GM19455 (cell line): ENCODE results near the gene NELL1.

Source experiments
- ATAC-seq: cut with Tn5 transposase; IDR thresholded peaks from one replicate; pipeline ENCODE4 v1.9.1; 2021; ENCODE audit not compliant: unreplicated experiment

NELL1 gene

DNA sequence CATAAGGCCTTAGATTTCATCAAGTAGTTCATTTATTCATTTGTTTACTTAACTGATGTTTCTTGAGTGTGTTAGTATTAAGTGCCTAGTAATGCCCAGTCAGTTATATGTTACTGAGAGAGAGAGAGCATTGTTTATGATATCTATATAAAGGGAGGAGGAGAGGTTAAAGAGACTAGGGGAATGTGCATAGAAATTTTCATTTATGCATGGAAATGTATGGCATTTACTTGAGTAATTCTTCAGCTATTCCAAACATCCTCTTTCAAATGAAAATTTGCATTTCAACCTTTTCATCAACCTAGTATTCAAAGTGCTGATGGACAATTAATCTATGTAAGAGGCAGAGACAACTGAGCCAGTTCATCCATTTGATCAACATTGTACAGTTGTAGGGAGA, 199.7 kb downstream of the NELL1 start:
- no peak for ATAC-seq

DNA sequence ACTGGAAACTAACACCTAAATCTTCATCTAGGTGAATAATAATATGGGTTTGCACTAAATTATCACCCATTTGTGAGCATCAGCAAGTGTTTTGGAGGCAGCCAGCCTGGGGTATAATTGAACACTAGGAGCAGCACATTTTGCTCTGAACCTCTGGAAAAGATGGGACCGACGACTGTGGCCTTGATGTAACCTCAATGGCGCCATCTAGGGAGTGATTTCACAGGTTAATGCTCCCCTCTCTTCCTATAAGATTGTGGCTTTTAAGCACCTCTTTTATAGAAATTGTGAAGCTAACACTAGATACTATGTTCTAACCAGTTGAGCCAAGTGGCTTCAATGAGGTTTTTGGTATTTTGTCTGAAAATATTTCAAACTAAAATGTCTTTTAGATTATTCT, 203.7 kb downstream of the NELL1 start:
- ATAC-seq: no peak

DNA sequence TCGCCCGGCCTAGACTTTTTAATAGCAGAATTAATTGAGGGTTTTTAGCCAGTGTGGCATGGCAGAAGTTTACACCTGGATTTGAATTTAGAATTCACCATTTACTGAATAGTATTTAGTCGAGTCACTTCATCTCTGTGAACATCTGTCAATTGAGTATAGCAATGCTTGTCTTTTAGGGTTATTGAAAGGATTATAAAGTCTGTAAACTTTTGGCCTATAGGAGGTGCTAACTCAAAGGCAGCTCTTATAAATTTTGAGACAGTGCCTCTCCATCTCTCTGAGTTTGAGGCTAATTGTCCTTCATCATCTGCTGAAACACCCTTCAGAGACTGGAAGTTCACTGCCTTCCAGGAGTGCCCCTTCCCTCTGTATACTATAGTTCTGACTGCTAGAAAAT, 205.0 kb downstream of the NELL1 start:
- ATAC-seq: no peak

DNA sequence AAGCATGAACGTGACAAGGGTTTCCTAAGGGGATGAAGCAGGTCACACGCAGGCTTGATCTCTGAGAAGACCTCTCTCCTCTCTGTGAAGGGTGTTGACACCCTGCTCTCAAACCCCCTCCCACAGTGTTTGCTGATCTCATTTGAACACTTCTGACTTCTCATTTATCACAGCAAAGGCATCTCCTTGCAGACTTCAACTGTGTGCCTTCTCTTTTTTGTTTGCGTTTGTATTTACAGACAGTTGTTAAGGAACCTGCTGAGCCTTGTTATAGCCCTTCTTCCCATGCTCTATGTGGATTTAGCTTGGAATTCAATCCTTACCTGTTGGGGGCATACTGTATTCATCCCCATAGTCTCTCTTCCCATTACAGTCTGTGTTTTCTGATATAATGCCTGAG, 206.5 kb downstream of the NELL1 start:
- no peak for ATAC-seq

DNA sequence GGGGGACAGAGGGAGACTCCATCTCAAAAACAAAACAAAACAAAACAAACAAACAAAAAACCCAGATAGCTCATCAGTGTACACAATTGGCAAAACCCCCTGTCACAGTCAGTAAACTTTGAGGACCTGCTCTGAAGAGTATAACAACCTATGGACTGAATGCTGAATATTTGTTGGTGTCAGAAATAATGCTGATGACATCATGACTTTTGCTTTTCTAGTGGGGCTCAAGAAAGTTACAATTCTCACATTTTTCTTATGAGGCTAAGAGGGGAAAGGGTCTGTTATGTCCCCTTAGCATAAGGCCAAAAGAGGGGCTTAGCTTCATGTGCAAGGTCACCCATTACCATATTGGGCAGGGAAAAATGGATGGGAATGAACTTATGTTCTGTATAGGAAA, 207.4 kb downstream of the NELL1 start:
- no peak for ATAC-seq

DNA sequence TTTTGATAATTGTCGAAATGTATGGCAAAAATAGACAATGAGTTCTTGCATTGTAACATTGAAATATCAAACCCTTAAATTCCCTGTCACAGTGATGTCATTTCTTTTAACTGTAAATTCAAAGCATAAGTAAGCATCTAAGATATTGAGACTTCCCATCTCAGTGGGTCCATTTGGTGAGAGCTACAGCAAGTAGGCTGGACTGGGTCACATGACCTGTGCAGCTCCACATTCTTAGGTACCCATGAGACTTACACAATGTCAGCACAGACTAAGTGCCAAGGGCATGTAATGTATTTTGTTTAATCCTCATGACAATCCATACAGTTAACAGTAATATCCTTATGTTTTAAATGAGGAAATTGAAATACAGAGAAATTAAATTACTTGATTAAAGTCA, 210.7 kb downstream of the NELL1 start:
- ATAC-seq: no peak

DNA sequence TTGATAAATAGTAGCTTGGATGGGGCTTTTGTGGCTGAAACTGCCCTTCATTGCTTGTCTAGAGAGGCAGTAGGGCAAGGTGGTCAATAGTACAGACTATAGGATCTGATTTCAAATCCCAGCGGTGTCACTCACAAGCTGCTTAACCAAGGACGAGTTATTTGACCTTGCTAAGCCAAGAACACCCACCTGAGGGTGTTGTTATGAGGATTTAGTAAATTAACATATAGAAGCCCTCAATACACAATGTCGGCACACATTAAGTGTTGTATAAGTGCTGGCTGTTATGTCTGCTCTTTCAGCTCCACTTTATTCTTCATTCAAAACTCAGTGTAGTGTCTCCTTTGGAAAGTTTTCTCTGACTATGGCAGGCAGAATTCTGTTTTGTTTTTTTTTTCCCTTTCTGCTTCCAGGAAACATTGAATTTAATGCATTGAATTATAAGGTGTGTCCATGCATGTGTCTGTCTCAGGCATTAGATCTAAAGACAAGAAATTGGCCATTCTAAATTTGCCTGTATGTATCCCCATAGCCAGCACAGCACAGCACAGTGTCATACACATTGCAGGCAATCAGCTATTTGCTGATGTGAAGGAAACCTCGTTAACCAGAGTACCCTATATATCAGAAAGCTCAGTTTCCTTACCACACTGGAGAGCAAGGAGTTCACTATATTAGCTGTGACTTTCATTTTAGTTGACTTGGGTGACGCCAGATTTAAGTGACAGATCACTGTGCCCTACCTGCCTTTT, 212.1 kb downstream of the NELL1 start:
- ATAC-seq: no peak

DNA sequence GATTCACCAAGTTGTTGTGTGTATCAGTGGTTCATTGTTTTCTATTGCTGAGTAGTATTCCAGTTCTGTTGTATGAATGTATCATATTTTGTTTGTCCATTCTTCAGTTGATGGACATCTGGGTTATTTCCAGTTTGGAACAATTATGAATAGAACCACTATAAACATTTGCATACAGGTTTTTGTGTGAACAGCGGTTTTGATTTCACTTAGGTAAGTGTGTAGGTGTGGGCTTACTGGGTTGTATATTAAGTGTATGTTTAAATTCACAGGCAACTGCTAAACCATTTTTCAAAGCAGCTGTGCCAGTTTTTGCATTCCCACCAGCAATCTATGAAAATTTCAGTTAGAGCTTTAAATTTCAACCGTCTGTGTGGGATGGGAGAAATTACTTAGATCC, 217.8 kb downstream of the NELL1 start:
- ATAC-seq: no peak

DNA sequence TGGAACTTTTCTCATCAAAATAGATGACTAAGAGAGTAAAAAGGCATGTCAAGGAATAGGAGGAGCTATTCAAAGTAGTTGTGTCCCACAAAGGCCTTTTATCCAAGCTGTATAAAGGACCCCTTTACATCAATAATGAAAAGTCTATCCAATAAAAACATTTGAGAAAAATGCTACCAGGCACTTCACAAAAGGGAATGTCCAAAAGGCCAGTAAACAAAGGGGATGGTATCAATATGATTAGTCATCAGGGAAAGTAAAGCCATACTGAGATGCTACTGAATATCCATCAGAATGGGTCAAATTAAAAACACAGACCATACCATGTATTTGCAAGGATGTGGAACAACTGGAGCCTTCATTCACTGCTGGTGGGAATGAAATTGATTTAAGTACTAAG, 224.9 kb downstream of the NELL1 start:
- ATAC-seq: no peak

DNA sequence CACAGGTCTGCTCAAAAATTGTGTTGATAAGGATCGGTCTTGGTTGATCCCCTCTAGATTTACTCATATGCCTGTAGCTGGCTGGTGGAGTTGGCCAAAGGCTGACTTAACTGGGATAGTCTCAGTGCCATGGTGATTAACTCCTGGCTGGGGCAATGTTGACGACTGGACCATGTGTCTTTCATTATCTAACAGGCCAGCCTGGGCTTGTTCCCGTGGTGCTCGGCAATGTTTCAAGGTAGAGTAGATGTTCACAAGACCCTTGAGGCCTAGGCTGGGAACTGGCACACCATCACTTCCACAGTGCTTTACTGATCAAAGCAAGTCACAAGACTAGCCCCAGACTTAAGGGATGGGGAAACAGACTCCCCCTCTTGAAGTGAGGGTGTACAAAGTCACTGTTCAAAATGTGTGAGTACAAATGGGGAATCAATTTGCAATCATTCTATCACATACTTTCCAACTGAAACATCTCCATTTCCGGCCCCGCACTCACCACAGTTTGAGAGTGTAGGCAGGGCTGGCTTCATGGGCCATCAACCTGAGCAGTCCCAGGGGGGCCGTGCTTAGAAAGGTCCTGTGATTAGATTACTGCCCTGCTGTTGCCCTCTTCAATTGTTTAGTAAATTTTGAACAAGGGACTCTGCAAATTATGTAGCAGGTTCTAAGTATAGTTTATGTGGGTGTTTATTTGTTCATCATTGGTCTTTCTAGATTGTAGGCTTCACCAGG, 240.8 kb downstream of the NELL1 start:
- ATAC-seq: no peak

DNA sequence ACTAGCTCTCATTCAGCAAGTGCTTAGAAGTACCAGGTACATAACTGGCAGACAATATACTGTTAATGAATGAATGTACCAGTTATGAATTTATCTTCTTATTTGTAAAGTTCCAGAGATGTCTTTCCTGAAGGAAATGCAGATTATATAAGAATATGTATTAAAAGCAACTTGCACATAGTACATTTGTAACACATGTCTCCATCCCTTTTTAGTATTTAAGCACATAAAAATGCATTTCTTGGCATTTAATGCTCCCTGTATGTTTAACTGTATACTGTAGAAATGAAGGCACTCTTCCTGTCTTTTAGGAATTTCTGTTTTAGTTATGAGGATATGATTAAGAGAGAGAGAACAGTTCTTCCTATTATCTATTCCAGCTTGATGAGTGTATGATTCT, 241.3 kb downstream of the NELL1 start:
- no peak for ATAC-seq

DNA sequence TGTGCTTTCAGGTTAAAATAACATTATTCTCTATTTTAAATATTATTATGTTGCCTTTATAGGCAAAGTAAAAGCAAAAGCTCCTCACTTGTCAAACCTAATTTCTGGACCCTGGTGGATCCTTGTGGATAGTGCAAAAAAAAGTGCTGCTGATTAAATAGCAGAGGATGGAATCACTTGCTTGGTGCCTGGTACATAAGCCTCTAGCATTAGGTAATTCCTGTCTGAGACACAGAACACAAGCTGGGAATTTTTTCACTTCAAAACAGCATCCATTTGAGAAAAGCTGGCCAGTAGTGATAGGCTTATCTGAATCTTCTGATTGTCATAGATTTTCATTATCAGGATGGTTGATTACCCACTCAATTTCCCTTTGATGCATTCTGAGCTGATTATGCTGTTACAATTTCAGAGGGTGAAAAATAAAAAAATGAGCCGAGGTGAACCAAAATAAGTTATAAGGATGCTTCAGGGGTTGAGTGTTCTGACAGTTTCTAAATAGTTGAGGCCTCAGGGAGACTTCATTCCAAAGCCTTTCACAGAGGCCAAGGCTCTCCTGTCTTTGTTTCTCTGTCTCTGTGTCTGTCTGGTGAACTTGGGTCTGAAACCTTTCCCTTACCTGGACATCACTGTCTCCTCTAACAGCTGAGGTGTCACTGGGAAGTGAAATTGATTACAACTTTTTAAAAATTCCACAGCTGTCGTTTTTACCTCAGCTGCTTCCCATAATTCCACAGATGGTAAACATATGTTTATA, 242.9 kb downstream of the NELL1 start:
- no peak for ATAC-seq

DNA sequence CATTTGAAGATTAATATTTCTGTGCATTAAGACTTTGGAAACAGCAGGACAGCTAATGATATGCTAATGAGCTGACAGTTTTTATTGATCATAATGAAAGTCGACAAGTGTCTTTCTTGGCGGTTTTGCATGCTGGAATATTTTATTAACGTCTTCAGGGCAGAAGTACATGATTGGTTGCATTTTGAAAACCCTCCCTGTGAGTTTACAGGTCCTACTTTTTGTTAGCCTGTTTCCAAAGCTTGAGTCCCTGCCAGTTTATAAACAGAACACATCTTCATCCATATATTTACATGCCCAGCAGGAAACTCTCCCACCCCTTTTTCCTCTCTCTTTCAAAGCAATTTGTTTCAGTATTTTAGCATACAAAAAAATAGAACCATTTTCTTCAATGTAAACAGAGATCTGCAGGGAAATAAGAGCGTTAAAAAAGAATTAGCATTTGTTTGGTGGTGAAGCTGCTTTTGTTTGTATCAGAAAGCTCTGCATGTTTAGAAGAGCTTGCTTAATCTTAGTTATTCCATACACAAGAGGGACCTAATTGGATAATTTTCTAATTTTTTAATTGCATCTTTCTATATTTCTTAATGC, 243.6 kb downstream of the NELL1 start:
- ATAC-seq: no peak

DNA sequence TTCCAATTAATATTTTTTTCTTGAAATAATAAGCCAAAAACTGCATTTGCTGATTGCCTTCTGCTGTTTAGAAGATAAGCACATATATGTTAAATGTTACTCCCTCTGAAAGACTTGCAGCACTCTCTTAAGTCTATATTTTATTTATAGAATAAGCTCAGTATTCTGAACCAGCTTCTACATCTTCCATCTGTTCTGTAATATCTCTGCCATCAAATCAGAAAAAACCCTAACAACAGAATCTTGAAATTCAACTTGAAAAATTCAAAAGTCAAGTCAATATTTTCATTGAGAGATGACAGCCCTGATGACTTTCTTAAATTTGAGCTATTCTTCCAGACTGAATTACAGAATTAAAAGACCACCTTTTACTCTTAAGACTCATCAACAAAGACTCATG, 247.9 kb downstream of the NELL1 start:
- no peak for ATAC-seq

DNA sequence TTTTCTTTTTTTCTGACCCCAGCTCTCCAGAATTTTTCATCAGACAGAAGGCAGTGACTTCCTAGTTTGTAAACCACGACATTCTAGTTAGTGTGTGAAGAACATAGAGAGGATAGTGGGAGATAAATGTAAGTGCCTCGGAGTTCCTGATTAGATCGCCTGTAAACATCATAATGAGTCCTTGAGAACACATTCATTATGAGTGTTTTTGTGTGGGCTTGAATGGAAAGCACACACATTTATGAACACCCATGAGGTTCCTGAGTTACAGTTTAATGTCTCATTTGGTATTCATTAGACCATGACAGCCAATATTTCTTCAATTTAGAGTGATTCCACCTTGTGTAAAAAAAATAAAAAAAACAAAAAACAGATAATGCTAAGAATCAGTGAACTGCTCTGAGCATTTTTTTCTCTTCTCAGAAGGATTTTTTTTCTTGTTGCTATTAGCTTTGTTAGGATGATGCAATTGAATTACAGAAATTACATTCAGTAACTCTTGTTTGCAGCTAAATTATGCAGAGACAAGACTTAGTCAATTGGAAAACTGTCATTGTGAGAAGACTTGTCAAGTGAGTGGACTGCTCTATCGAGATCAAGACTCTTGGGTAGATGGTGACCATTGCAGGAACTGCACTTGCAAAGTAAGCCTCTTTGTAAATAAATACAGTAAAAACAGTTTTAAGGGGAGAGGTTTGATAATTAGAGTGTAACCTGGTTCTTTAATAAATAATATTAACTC, 257.6 kb downstream of the NELL1 start:
- ATAC-seq: no peak

DNA sequence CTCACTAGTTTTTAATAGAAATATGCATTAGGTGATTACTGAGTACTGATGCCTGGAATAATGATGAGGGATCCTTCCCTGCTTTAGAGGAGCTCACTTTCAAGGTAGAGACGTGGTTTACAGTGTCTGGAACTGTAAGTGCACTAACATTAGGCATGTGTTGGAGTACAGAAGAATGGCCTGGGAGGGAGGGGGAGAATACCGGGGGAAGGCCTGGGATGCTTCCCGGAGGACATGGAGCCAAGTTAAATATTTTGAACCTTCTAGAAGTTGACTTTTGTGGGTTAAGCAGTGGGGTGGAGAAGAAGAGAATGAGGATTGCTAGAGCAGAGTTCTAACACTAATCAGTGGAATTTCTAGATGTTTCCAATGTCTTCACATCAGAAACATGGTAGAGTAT, 261.6 kb downstream of the NELL1 start:
- no peak for ATAC-seq

DNA sequence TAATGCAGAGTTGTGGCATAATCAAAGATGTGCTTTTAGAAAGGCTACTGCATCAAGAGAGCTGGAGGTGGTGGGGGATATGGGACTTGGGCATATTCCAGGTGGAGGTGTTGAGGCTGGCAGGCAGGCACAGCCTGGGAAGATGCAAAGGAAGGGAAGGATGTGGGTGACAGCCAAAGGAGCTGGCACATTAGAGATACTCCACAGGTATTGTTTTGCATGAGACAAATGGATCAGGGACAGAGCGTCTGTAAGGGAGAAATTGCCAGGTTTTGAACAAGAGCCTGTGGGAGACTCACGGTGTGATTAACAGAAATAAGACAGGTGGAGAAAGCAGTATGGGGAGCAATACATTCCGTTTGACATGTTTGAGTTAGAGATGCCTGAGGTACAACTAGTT, 263.7 kb downstream of the NELL1 start:
- no peak for ATAC-seq

DNA sequence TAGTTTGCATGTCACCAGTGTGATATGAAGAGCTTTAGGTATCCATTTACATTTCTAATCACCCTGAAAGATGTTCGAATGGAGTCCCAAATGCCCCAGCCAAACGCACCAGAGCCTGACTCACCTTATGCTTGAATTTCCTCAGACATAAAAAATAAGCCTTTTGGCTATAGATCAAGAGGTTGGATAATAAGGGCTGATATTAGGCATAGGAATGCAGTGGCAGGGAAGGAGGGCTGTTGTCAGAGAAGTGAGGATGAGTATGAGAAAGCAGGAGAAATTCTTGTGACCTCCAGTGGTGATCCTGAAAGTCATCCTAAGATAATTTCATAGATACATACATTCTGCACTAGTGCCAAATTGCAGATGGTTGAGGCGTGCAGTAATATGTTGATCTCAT, 264.6 kb downstream of the NELL1 start:
- ATAC-seq: no peak

DNA sequence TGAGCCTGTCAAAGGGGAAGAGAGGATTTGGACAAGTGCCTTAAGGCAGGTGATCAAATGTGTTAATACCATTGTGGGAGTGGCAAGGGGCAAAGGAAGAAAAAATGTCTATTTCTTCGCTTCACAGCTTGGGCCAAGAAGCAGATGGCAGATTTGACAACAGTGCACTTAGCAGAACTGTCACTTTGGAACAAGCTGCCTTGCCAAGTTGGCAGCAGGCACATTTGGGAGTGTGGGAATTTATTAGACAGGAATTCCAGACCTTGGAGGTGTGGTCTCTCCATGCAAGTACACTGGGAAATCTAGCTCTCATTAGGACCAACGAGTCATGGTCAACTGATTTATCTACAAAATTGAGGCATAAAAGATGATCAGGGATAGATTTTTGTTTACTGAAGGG, 265.1 kb downstream of the NELL1 start:
- no peak for ATAC-seq

DNA sequence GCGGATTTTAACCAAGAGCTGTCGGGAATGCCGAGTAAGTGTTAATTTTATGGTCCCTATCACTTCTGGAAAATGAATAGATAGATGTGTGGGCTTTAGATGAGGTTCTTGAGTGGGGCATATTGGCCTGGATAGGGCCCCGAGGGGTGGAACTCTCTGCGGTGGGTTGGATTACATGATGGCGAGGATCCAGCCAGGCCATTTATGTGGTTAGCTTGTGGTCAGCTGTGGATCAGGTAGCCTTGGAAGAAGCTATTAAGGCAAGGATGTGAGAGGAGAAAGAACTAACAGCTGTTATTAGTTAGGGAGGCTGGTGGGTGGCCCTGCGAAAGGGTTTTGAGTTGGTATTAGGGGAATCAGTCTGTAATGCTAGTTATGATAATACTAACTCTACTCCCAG, 268.4 kb downstream of the NELL1 start:
- ATAC-seq: no peak

DNA sequence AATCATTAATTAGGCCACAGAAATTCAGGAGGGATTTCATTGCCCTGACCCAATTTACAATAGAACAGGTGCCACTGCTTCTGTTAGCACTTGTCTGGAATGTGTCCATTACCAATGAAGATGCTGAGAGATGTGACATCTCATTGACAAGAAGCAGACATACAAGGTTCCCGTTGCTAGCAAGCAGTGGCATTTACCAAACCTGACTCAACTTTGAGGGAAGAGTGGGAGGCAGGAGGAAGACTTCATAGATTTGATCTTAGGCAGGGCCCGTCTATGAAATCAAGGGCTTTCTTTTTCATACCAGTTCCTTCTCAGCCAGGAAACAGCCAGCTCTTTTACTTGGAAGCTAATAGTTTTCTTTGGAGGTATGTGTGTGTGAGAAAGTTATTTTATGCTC, 280.2 kb downstream of the NELL1 start:
- no peak for ATAC-seq
